Ishikawa (cell line): ENCODE results near the gene CCM2.

Experiments
- CEBPB ChIP-seq: IDR thresholded peaks from 2 replicates; pipeline ENCODE4 v1.6.1; 2012
- CREB1 ChIP-seq: IDR thresholded peaks from 2 replicates; pipeline ENCODE4 v1.6.1; 2012; ENCODE audit warnings: low read depth
- EGR1 ChIP-seq: IDR thresholded peaks from 2 replicates; pipeline ENCODE4 v1.6.1; 2012
- EP300 ChIP-seq: IDR thresholded peaks from 2 replicates; pipeline ENCODE4 v1.6.1; 2012; ENCODE audit warnings: borderline replicate concordance
- FOXM1 ChIP-seq: IDR thresholded peaks from 2 replicates; pipeline ENCODE4 v1.6.1; 2012; ENCODE audit warnings: low read depth, borderline replicate concordance
- NFIC ChIP-seq: IDR thresholded peaks from 2 replicates; pipeline ENCODE4 v1.6.1; 2012
- RAD21 ChIP-seq: IDR thresholded peaks from 2 replicates; pipeline ENCODE4 v1.6.1; 2012; ENCODE audit warnings: low read depth
- TAF1 ChIP-seq: IDR thresholded peaks from 2 replicates; pipeline ENCODE4 v1.6.1; 2012; ENCODE audit warnings: low read depth, mild to moderate bottlenecking
- TCF12 ChIP-seq: IDR thresholded peaks from 2 replicates; pipeline ENCODE4 v1.6.1; 2012; ENCODE audit warnings: low read depth
- TEAD4 ChIP-seq: IDR thresholded peaks from 2 replicates; pipeline ENCODE4 v1.6.1; 2012
- YY1 ChIP-seq: IDR thresholded peaks from 2 replicates; pipeline ENCODE4 v1.6.1; 2012; ENCODE audit warnings: low read depth
- ZBTB7A ChIP-seq: IDR thresholded peaks from 2 replicates; pipeline ENCODE4 v1.6.1; 2012; ENCODE audit warnings: low read depth
- TF ChIP-seq, protein P1 (sequence below): IDR thresholded peaks from 2 replicates; pipeline ENCODE4 v1.6.1; 2012; ENCODE audit warnings: low read depth, mild to moderate bottlenecking
- TF ChIP-seq, protein P2 (sequence below): IDR thresholded peaks from 2 replicates; pipeline ENCODE4 v1.6.1; 2012
- TF ChIP-seq, protein P3 (sequence below): IDR thresholded peaks from 2 replicates; pipeline ENCODE4 v1.6.1; 2012

Gene CCM2

DNA sequence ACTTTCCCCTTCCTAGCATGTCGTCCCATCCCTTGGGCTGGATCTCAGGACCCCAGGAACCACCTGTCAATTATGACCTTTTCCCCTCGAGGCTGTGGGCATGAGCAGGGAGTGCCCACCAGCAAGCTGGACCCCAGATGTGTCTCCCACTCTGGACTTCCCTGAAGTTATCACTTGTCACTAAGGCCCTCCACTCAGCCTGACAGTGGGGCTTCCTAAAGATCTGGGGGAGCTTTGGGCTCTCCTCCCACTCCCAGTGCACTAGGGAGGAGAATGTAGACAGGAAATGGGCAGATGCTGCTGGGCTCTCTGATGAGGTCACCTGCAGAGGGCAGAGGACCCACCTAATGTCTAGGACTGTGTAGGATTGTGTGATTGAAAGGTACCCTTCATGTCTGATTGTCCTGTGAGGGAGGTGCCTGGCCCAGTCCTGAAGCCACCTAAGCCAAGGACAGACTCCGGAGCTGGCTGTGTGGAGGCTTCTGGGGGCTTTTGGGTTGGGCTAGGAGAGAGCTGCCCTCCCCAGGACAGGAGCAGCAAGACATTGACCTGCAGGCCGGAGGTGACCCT is 39.9 kb upstream of the CCM2 start:
- TF ChIP-seq, protein P1, sequence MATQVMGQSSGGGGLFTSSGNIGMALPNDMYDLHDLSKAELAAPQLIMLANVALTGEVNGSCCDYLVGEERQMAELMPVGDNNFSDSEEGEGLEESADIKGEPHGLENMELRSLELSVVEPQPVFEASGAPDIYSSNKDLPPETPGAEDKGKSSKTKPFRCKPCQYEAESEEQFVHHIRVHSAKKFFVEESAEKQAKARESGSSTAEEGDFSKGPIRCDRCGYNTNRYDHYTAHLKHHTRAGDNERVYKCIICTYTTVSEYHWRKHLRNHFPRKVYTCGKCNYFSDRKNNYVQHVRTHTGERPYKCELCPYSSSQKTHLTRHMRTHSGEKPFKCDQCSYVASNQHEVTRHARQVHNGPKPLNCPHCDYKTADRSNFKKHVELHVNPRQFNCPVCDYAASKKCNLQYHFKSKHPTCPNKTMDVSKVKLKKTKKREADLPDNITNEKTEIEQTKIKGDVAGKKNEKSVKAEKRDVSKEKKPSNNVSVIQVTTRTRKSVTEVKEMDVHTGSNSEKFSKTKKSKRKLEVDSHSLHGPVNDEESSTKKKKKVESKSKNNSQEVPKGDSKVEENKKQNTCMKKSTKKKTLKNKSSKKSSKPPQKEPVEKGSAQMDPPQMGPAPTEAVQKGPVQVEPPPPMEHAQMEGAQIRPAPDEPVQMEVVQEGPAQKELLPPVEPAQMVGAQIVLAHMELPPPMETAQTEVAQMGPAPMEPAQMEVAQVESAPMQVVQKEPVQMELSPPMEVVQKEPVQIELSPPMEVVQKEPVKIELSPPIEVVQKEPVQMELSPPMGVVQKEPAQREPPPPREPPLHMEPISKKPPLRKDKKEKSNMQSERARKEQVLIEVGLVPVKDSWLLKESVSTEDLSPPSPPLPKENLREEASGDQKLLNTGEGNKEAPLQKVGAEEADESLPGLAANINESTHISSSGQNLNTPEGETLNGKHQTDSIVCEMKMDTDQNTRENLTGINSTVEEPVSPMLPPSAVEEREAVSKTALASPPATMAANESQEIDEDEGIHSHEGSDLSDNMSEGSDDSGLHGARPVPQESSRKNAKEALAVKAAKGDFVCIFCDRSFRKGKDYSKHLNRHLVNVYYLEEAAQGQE, result no peak
- no peak for TF ChIP-seq YY1
- no peak for TF ChIP-seq EGR1
- TF ChIP-seq EP300, result no peak
- TF ChIP-seq RAD21, result no peak
- TF ChIP-seq, protein P2, sequence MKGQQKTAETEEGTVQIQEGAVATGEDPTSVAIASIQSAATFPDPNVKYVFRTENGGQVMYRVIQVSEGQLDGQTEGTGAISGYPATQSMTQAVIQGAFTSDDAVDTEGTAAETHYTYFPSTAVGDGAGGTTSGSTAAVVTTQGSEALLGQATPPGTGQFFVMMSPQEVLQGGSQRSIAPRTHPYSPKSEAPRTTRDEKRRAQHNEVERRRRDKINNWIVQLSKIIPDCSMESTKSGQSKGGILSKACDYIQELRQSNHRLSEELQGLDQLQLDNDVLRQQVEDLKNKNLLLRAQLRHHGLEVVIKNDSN, result no peak
- no peak for TF ChIP-seq ZBTB7A
- TF ChIP-seq CEBPB, result no peak
- TF ChIP-seq TAF1, result no peak
- TF ChIP-seq FOXM1, result no peak
- TF ChIP-seq CREB1, result no peak
- no peak for TF ChIP-seq NFIC
- no peak for TF ChIP-seq TEAD4
- TF ChIP-seq, protein P3, sequence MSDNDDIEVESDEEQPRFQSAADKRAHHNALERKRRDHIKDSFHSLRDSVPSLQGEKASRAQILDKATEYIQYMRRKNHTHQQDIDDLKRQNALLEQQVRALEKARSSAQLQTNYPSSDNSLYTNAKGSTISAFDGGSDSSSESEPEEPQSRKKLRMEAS, result no peak
- no peak for TF ChIP-seq TCF12

DNA sequence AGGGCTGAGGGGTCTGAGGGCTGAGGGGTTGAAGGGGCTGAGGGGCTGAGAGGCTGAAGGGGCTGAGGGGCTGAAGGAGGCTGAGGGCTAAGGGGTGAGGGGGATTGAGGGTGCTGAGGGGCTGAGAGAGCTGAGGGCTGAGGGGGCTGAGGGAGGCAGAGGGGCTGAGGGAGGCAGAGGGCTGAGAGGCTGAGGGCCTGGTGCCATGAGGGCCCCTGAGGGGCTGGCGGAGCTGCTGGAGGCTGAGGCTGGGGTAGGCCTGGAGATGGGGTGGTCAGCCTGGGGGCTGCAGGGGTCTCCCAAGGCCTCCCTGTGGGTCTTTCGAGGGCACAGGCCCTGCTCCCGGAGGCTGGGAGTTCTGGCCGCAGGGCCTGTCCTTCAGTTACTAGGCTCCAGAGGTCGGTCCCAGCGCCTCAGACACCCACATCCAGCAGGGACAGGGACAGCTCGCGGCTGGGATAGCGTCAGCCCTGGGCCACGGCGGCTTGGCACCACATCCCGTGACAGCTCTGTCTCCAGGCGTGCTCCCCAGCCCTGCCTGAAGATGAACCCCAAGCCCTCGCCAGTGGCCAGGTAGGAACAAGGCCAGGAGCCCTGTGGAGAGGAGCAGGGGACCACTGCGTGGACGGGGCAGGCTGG is 38.0 kb upstream of the CCM2 start:
- TF ChIP-seq TCF12 (no peak), TEAD4 (no peak), CEBPB (no peak), FOXM1 (no peak)

DNA sequence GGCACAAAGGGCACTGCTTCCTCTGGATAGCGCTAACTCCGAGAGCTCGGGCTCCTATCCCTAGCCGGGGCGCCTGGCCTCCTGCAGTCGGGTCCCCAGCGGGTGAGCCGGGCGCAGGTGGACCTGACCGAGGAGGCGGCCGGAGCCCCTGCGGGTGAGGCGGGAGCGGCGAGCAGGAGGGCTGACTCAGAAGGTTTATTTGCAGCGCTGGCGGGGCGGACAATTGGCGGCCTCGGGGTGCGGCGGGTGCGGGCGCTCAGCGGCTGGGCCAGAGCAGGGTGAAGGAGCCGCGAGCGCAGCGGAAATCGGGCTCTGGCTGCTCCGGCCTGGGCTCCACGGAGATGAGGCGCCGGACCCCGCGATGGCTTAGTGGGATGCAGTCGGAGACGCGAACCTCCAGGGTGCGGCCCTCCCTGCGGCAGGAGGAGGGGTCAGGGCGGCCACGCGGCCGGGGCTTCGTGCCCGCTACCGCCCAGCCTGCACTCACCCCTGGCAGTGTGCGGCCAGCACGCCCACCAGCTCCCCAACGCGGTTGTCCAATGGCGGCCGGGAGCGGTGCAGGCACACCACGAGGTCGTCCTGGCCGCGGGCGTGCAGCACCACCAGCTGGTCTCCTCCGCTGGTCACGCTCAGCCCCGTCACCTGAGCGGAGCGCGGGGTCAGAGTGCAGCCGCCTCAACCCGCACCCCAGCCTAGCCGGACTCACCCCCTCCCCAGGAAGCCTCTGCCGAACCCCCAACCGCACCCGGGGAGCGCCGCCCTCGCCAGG is 37.3 kb upstream of the CCM2 start:
- TF ChIP-seq, protein P3, result no peak
- TF ChIP-seq, protein P1, result no peak
- TF ChIP-seq, protein P2, result no peak
- no peak for TF ChIP-seq YY1
- no peak for TF ChIP-seq TCF12
- no peak for TF ChIP-seq EP300
- TF ChIP-seq NFIC, result no peak
- no peak for TF ChIP-seq ZBTB7A
- no peak for TF ChIP-seq FOXM1
- no peak for TF ChIP-seq CREB1
- no peak for TF ChIP-seq EGR1
- no peak for TF ChIP-seq TEAD4
- no peak for TF ChIP-seq RAD21
- no peak for TF ChIP-seq CEBPB
- no peak for TF ChIP-seq TAF1

DNA sequence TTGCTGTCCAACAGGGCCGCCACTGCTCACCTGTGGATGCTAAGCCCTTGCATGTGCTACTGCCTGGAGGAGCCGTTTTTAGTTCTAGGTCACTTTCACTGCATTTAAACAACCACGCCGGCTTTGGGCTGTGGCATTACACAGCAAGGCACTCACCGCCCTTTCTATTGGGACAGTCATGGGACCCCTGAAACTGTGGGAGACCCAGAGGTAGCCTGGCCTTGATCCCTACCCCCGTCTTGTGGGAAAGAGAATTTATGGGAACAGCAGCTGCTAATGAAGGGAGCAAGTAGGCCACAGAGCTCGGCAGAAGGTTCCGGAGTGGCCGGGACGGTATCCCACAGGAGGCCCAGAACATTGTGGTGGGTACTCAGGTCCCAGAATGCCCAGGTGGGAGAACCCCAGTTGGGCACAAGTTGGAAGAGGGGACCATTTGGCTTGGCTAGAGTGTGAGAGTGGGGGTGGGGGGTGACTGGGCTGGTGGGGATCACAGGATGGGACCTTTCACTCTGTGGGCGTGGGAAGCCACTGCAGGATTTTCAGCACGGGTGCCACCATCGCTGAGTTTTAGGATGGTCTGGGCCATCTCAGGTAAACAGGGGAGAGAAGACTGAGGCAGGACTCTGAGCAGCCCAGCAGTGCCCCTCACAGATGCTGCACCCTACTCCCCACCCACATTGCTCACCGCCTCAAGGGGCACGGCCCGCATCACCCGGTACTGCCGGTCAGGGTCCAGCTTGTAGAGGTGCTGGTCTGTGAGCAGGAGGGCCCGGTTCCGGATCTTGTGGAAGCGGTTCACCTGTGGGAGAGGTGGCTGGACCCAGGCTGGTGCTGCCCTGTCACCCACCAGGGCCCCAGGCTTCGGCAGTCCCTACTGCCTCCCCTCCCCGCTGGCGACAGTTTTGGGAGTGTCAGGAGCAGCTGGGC is 36.4 kb upstream of the CCM2 start:
- TF ChIP-seq, protein P2, result no peak
- TF ChIP-seq RAD21 (no peak), CEBPB (no peak), TAF1 (no peak), YY1 (no peak), EGR1 (no peak), TCF12 (no peak), EP300 (no peak), ZBTB7A (no peak), NFIC (no peak), FOXM1 (no peak)
- TF ChIP-seq, protein P1, result no peak
- TF ChIP-seq, protein P3, result no peak
